ENCODE measurements around the gene INSR.
A peak's percentile ranks its signal among the peaks of the same experiment; 100 is the strongest.
"Not testable (repeated sequence)": the region's sequence is repeated elsewhere in the genome, so short reads cannot be mapped to it uniquely, and the experiment has no call there.

Gene INSR

DNA sequence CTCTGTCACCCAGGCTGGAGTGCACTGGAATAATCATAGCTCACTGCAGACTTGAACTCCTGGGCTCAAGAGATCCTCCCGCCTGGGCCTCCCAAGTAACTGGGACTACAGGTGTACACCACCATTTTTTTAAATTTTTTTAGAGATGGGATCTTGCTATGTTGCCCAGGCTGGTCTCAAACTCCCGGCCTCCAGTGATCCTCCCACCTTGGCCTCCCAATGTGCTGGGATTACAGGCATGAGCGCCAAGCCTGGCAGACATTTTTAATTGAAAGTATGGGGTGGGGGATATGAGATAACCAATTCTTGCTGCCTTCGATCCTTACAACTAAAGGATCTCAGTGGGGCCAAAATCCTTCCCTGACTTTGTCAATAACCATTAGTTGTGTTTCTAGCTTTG is 132.9 kb downstream of the INSR start:
- DNase-seq: peak in 1 of 2 donors; percentile 20
- Histone ChIP-seq H3K4me1 (peaks cover 0 to 33% (median 9%) of the 10 kb centered on the region in 4 donors), H3K4me3 (no peak overlapping the region), H3K27me3 (no peaks in the 10 kb centered on the region), H3K9me3 (no peaks in the 10 kb centered on the region), H3K27ac (no peak overlapping the region), H3K36me3 (peaks cover 22 to 78% (median 38%) of the 10 kb centered on the region in 3 donors)
- TF ChIP-seq, protein P1, sequence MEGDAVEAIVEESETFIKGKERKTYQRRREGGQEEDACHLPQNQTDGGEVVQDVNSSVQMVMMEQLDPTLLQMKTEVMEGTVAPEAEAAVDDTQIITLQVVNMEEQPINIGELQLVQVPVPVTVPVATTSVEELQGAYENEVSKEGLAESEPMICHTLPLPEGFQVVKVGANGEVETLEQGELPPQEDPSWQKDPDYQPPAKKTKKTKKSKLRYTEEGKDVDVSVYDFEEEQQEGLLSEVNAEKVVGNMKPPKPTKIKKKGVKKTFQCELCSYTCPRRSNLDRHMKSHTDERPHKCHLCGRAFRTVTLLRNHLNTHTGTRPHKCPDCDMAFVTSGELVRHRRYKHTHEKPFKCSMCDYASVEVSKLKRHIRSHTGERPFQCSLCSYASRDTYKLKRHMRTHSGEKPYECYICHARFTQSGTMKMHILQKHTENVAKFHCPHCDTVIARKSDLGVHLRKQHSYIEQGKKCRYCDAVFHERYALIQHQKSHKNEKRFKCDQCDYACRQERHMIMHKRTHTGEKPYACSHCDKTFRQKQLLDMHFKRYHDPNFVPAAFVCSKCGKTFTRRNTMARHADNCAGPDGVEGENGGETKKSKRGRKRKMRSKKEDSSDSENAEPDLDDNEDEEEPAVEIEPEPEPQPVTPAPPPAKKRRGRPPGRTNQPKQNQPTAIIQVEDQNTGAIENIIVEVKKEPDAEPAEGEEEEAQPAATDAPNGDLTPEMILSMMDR (IDR thresholded peaks at IDR 0.05): no peak
- intact Hi-C loops (cut with DNase I; ENCODE audit: low total_unique reads): no loop called here

- TF ChIP-seq, protein P1 (IDR thresholded peaks at IDR 0.05): no peak
- H3K9me3 ChIP-seq: no peaks in the 10 kb centered on the region
- H3K4me1 ChIP-seq: peaks cover 0 to 33% (median 9%) of the 10 kb centered on the region in 4 donors
- H3K27me3 ChIP-seq: no peaks in the 10 kb centered on the region
- peak; percentile 81 to 94 for DNase-seq
- H3K36me3 ChIP-seq: peaks cover 23 to 71% (median 32%) of the 10 kb centered on the region in 3 donors
- peak overlapping the region; percentile 9 to 25 for H3K4me3 ChIP-seq
- H3K27ac ChIP-seq: peak overlapping the region; percentile 82 to 84
- intact Hi-C loops (cut with DNase I; ENCODE audit: low total_unique reads): loop anchor here (5.0 kb wide), 2 partner anchors 38 to 133 kb away; partner anchors contain the start of gene INSR
Measured at GRCh38 chr19:7159105-7159933, 134.9 kb downstream of the INSR start.

GRCh38 chr19:7153022-7153421 is 141.2 kb downstream of the INSR start:
- no peak overlapping the region for H3K27ac ChIP-seq

GRCh38 chr19:7152568-7152967 is 141.6 kb downstream of the INSR start:
- Histone ChIP-seq H3K4me1 (peaks cover 0 to 8% (median 0%) of the 10 kb centered on the region in 4 donors), H3K27ac (no peak overlapping the region), H3K36me3 (peaks cover 22 to 56% (median 25%) of the 10 kb centered on the region in 3 donors), H3K27me3 (no peaks in the 10 kb centered on the region), H3K4me3 (no peak overlapping the region), H3K9me3 (no peaks in the 10 kb centered on the region)
- no peak for DNase-seq
- intact Hi-C loops (cut with DNase I; ENCODE audit: low total_unique reads): no loop called here
- TF ChIP-seq, protein P1 (IDR thresholded peaks at IDR 0.05): no peak

More at GRCh38 chr19:7153022-7153421, 141.2 kb downstream of the INSR start:
- Histone ChIP-seq H3K27me3 (no peaks in the 10 kb centered on the region), H3K4me3 (no peak overlapping the region), H3K4me1 (peaks cover 0 to 12% (median 0%) of the 10 kb centered on the region in 4 donors), H3K9me3 (no peaks in the 10 kb centered on the region), H3K36me3 (peaks cover 20 to 55% (median 22%) of the 10 kb centered on the region in 3 donors)
- TF ChIP-seq, protein P1 (IDR thresholded peaks at IDR 0.05): no peak
- DNase-seq: no peak
- intact Hi-C loops (cut with DNase I; ENCODE audit: low total_unique reads): no loop called here

- Histone ChIP-seq H3K27ac (no peak overlapping the region), H3K36me3 (peaks cover 22 to 53% (median 25%) of the 10 kb centered on the region in 3 donors), H3K4me1 (no peaks in the 10 kb centered on the region), H3K9me3 (no peaks in the 10 kb centered on the region), H3K4me3 (no peak overlapping the region), H3K27me3 (no peaks in the 10 kb centered on the region)
- TF ChIP-seq, protein P1 (IDR thresholded peaks at IDR 0.05): no peak
- intact Hi-C loops (cut with DNase I; ENCODE audit: low total_unique reads): loop anchor here (2.0 kb wide), 1 partner anchor 191 kb away; no protein-coding TSS in a partner anchor
- DNase-seq: peak in 1 of 2 donors; percentile 53
Measured at GRCh38 chr19:7149956-7150705, 144.1 kb downstream of the INSR start.

DNA sequence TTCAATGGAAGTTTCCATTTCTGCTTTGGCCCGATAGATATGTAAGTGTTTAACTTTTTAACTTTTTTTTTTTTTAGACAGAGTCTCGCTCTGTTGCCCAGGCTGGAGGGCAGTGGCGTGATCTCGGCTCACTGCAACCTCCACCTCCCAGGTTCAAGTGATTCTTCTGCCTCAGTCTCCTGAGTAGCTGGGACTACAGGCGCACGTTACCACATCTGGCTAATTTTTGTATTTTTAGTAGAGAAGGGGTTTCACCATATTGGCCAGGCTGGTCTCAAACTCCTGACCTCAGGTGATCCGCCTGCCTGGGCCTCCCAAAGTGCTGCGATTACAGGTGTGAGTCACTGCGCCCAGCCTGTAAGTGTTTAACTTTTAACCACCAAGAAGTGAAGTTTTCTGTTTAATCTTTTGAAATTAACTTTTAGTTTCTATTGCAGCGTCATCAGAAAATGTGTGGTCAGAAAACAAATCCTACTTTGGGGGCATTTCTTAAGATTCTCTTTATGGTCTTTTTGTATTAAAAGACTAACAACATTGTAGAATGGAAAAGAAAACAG is 147.0 kb downstream of the INSR start:
- intact Hi-C loops (cut with DNase I; ENCODE audit: low total_unique reads); H3K9me3 ChIP-seq; DNase-seq; H3K4me3 ChIP-seq; H3K27me3 ChIP-seq; H3K27ac ChIP-seq; H3K4me1 ChIP-seq: not testable (repeated sequence)
- peaks cover 19 to 54% (median 26%) of the 10 kb centered on the region in 3 donors for H3K36me3 ChIP-seq

GRCh38 chr19:7146086-7146485 is 148.1 kb downstream of the INSR start:
- H3K4me3 ChIP-seq; H3K27me3 ChIP-seq; intact Hi-C loops (cut with DNase I; ENCODE audit: low total_unique reads); DNase-seq; H3K27ac ChIP-seq; H3K4me1 ChIP-seq; H3K9me3 ChIP-seq: not testable (repeated sequence)
- H3K36me3 ChIP-seq: peaks cover 19 to 54% (median 29%) of the 10 kb centered on the region in 3 donors

All from tibial artery (tissue), 4 donors.